ENCODE data around the gene TPM2.

TPM2 gene

GRCh38 chr9:35664531-35665470, 24.9 kb downstream of the TPM2 start, which contains the start of gene ARHGEF39:
ARHGEF39 (minus strand) TSS chr9:35665195; CDS start chr9:35665169, 26 bp downstream.
- peaks cover 20% of the 10 kb centered on the region for H3K36me3 Mint-ChIP-seq (ENCODE audit: low read depth)
- H3K27ac Mint-ChIP-seq = peak within 1 kb of the TSS; percentile 72
- no peaks in the 10 kb centered on the region for H3K27me3 Mint-ChIP-seq (ENCODE audit: low read depth)
- H3K4me3 Mint-ChIP-seq = peak within 1 kb of the TSS; percentile 83
- peaks cover 4% of the 10 kb centered on the region for H3K9me3 Mint-ChIP-seq
- H3K4me1 Mint-ChIP-seq (ENCODE audit: low read depth) = peaks cover 49% of the 10 kb centered on the region

- Mint-ChIP-seq H3K27ac (peak overlapping the region; percentile 85), H3K4me3 (peak overlapping the region; percentile 59), H3K4me1 (ENCODE audit: low read depth) (peaks cover 64% of the 10 kb centered on the region), H3K9me3 (peaks cover 2% of the 10 kb centered on the region), H3K27me3 (ENCODE audit: low read depth) (peaks cover 4% of the 10 kb centered on the region), H3K36me3 (ENCODE audit: low read depth) (peaks cover 29% of the 10 kb centered on the region)
Observed at GRCh38 chr9:35662437-35662836, 27.3 kb downstream of the TPM2 start.

- H3K27me3 Mint-ChIP-seq (ENCODE audit: low read depth) = peaks cover 4% of the 10 kb centered on the region
- peaks cover 29% of the 10 kb centered on the region for H3K36me3 Mint-ChIP-seq (ENCODE audit: low read depth)
- peak overlapping the region; percentile 85 for H3K27ac Mint-ChIP-seq
- no peaks in the 10 kb centered on the region for H3K9me3 Mint-ChIP-seq
- peak overlapping the region; percentile 58 for H3K4me3 Mint-ChIP-seq
- peaks cover 68% of the 10 kb centered on the region for H3K4me1 Mint-ChIP-seq (ENCODE audit: low read depth)
Observed at GRCh38 chr9:35661756-35662350, 27.9 kb downstream of the TPM2 start.

- no peaks in the 10 kb centered on the region for H3K9me3 Mint-ChIP-seq
- H3K36me3 Mint-ChIP-seq (ENCODE audit: low read depth) = peaks cover 29% of the 10 kb centered on the region
- peak overlapping the region; percentile 37 for H3K27ac Mint-ChIP-seq
- peak overlapping the region; percentile 22 for H3K4me3 Mint-ChIP-seq
- H3K4me1 Mint-ChIP-seq (ENCODE audit: low read depth) = peaks cover 71% of the 10 kb centered on the region
- H3K27me3 Mint-ChIP-seq (ENCODE audit: low read depth) = peaks cover 4% of the 10 kb centered on the region
Observed at GRCh38 chr9:35660966-35661415, 28.7 kb downstream of the TPM2 start.

GRCh38 chr9:35659340-35659739, 30.4 kb downstream of the TPM2 start:
- Mint-ChIP-seq H3K36me3 (ENCODE audit: low read depth) (peaks cover 29% of the 10 kb centered on the region), H3K9me3 (no peaks in the 10 kb centered on the region), H3K27me3 (ENCODE audit: low read depth) (peaks cover 4% of the 10 kb centered on the region), H3K4me1 (ENCODE audit: low read depth) (peaks cover 70% of the 10 kb centered on the region), H3K4me3 (peak overlapping the region; percentile 90), H3K27ac (peak overlapping the region; percentile 80)

- Mint-ChIP-seq H3K27me3 (ENCODE audit: low read depth) (peaks cover 4% of the 10 kb centered on the region), H3K4me3 (peak overlapping the region; percentile 90), H3K27ac (peak overlapping the region; percentile 80)
Observed at GRCh38 chr9:35658968-35659220, 30.8 kb downstream of the TPM2 start.

GRCh38 chr9:35658137-35658967, 31.4 kb downstream of the TPM2 start, which contains the start of gene CCDC107:
CCDC107 (plus strand) TSS chr9:35658292; CDS start chr9:35658380, 88 bp downstream.
- Mint-ChIP-seq H3K4me1 (ENCODE audit: low read depth) (peaks cover 60% of the 10 kb centered on the region), H3K4me3 (peak within 1 kb of the TSS; percentile 90), H3K9me3 (no peaks in the 10 kb centered on the region), H3K36me3 (ENCODE audit: low read depth) (peaks cover 29% of the 10 kb centered on the region), H3K27ac (peak within 1 kb of the TSS; percentile 100), H3K27me3 (ENCODE audit: low read depth) (peaks cover 4% of the 10 kb centered on the region)

More at GRCh38 chr9:35658968-35659220, 30.8 kb downstream of the TPM2 start:
- Mint-ChIP-seq H3K9me3 (no peaks in the 10 kb centered on the region), H3K4me1 (ENCODE audit: low read depth) (peaks cover 66% of the 10 kb centered on the region), H3K36me3 (ENCODE audit: low read depth) (peaks cover 29% of the 10 kb centered on the region)

GRCh38 chr9:35657546-35658136, 32.1 kb downstream of the TPM2 start, which contains the start of gene RMRP:
RMRP (minus strand) TSS chr9:35658019.
- Mint-ChIP-seq H3K4me3 (peak within 1 kb of the TSS; percentile 90), H3K36me3 (ENCODE audit: low read depth) (peaks cover 28% of the 10 kb centered on the region)

GRCh38 chr9:35656831-35657545, 32.7 kb downstream of the TPM2 start:
- H3K4me3 Mint-ChIP-seq = peak overlapping the region; percentile 75
- peak overlapping the region; percentile 100 for H3K27ac Mint-ChIP-seq
- no peaks in the 10 kb centered on the region for H3K9me3 Mint-ChIP-seq
- H3K4me1 Mint-ChIP-seq (ENCODE audit: low read depth) = peaks cover 52% of the 10 kb centered on the region
- peaks cover 4% of the 10 kb centered on the region for H3K27me3 Mint-ChIP-seq (ENCODE audit: low read depth)
- H3K36me3 Mint-ChIP-seq (ENCODE audit: low read depth) = peaks cover 23% of the 10 kb centered on the region

More at GRCh38 chr9:35657546-35658136, 32.1 kb downstream of the TPM2 start, which contains the start of gene RMRP:
- Mint-ChIP-seq H3K27ac (peak within 1 kb of the TSS; percentile 100), H3K27me3 (ENCODE audit: low read depth) (peaks cover 4% of the 10 kb centered on the region), H3K4me1 (ENCODE audit: low read depth) (peaks cover 56% of the 10 kb centered on the region), H3K9me3 (no peaks in the 10 kb centered on the region)

- H3K36me3 Mint-ChIP-seq (ENCODE audit: low read depth) = peaks cover 19% of the 10 kb centered on the region
- H3K4me3 Mint-ChIP-seq = peak overlapping the region; percentile 75
- no peaks in the 10 kb centered on the region for H3K9me3 Mint-ChIP-seq
- H3K27me3 Mint-ChIP-seq (ENCODE audit: low read depth) = peaks cover 4% of the 10 kb centered on the region
- no peak overlapping the region for H3K27ac Mint-ChIP-seq
- H3K4me1 Mint-ChIP-seq (ENCODE audit: low read depth) = peaks cover 53% of the 10 kb centered on the region
Observed at GRCh38 chr9:35656348-35656747, 33.4 kb downstream of the TPM2 start.

GRCh38 chr9:35653611-35654010, 36.1 kb downstream of the TPM2 start:
- Mint-ChIP-seq H3K27me3 (ENCODE audit: low read depth) (peaks cover 4% of the 10 kb centered on the region), H3K36me3 (ENCODE audit: low read depth) (peaks cover 13% of the 10 kb centered on the region), H3K4me3 (no peak overlapping the region), H3K27ac (no peak overlapping the region), H3K4me1 (ENCODE audit: low read depth) (peaks cover 46% of the 10 kb centered on the region), H3K9me3 (no peaks in the 10 kb centered on the region)

- H3K9me3 Mint-ChIP-seq = no peaks in the 10 kb centered on the region
- H3K4me3 Mint-ChIP-seq = no peak overlapping the region
- peaks cover 2% of the 10 kb centered on the region for H3K27me3 Mint-ChIP-seq (ENCODE audit: low read depth)
- no peak overlapping the region for H3K27ac Mint-ChIP-seq
- H3K36me3 Mint-ChIP-seq (ENCODE audit: low read depth) = peaks cover 18% of the 10 kb centered on the region
- H3K4me1 Mint-ChIP-seq (ENCODE audit: low read depth) = peaks cover 52% of the 10 kb centered on the region
Observed at GRCh38 chr9:35652829-35653209, 36.9 kb downstream of the TPM2 start.

Measured in T-helper 1 cell treated with Interleukin-12 subunit alpha and Interleukin-12 subunit beta and Interleukin-4 antibody, amounts not matched to agents 30 μg/mL and 1 μg/mL, for 36 hours (primary cell).